Activated B cell treated with CpG ODN at 0.5 μM for 24 hours (primary cell): ENCODE measurements around the gene GFPT1. TPM values are rescaled to one million over a fixed set of nuclear protein-coding genes. Genes with fewer than 3 reads are reported as not detected.

Source experiments
- ATAC-seq: fragments of 200-7000 bp; cut with Tn5 transposase; one replicate; pipeline ENCODE4 v1.10.0; 2021; ENCODE audit warnings: low read depth, mild to moderate bottlenecking, moderate library complexity
- CTCF ChIA-PET: fragments of 350-600 bp; sonication (Branson Sonifier 250); formaldehyde crosslinking; loops from one replicate; lab custom pipeline; 2021; ENCODE audit warnings: antibody characterized with exemption; lab: Charles Lee
- POLR2A ChIA-PET: fragments of 350-600 bp; sonication (Branson Sonifier 250); formaldehyde crosslinking; loops from one replicate; lab custom pipeline; 2021; ENCODE audit warnings: antibody characterized with exemption; lab: Charles Lee
- DNase-seq: peaks from one replicate; pipeline ENCODE4 v3.0.0; 2022
- H3K27ac Mint-ChIP-seq: one replicate; pipeline ENCODE4 v1.8.0; 2020; ENCODE audit warnings: mixed read lengths
- H3K27me3 Mint-ChIP-seq: one replicate; pipeline ENCODE4 v1.8.0; 2021; ENCODE audit warnings: mixed read lengths
- H3K36me3 Mint-ChIP-seq: one replicate; pipeline ENCODE4 v1.8.0; 2021; ENCODE audit warnings: low read depth, mixed read lengths
- H3K4me1 Mint-ChIP-seq: one replicate; pipeline ENCODE4 v1.8.0; 2021; ENCODE audit warnings: mixed read lengths
- H3K4me3 Mint-ChIP-seq: one replicate; pipeline ENCODE4 v1.8.0; 2020; ENCODE audit warnings: mild to moderate bottlenecking, mixed read lengths
- H3K9me3 Mint-ChIP-seq: one replicate; pipeline ENCODE4 v1.8.0; 2020; ENCODE audit warnings: mixed read lengths
- intact Hi-C: fragments of 100-400 bp; cut with micrococcal nuclease; formaldehyde crosslinking; loops from one replicate; pipeline ENCODE4 v1.15.1; 2024
- total RNA-seq: library from RNA; stranded (reverse); gene quantifications from 2 replicates; pipeline ENCODE4 v1.2.3, GENCODE V29; 2022
- TF ChIP-seq, protein P1 (sequence below): fragments of 200-600 bp; IDR thresholded peaks from one replicate; pipeline ENCODE4 v1.8.0; 2022; ENCODE audit warnings: antibody characterized with exemption, mild to moderate bottlenecking

Gene GFPT1
- total RNA-seq, 1 donor from 2014 or later = 14.9 TPM

DNA sequence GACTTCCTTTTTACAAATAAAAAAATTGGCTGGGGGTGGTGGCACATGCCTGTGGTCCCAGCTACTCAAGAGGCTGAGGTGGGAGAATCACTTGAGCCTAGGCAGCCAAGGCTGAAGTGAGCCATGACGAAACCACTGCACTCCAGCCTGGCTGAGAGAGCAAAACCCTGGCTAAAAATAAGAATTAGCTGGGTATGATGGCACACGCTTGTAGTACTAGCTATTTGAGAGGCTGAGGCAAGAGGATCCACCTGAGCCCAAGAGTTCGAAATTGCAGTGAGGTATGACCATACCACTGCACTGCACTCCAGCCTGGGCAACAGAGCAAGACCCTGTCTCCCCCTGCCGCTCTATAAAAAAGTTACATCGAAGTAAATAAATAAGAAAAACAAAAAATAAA is 33.7 kb downstream of the GFPT1 start:
- DNase-seq (no peak), ATAC-seq (no peak)
- H3K9me3 Mint-ChIP-seq = no peaks in the 10 kb centered on the region
- no peak overlapping the region for H3K4me3 Mint-ChIP-seq
- H3K27ac Mint-ChIP-seq = no peak overlapping the region
- no peaks in the 10 kb centered on the region for H3K27me3 Mint-ChIP-seq
- POLR2A ChIA-PET = no interaction called here
- intact Hi-C loops = no loop called here
- CTCF ChIA-PET = no interaction called here
- TF ChIP-seq, protein P1, sequence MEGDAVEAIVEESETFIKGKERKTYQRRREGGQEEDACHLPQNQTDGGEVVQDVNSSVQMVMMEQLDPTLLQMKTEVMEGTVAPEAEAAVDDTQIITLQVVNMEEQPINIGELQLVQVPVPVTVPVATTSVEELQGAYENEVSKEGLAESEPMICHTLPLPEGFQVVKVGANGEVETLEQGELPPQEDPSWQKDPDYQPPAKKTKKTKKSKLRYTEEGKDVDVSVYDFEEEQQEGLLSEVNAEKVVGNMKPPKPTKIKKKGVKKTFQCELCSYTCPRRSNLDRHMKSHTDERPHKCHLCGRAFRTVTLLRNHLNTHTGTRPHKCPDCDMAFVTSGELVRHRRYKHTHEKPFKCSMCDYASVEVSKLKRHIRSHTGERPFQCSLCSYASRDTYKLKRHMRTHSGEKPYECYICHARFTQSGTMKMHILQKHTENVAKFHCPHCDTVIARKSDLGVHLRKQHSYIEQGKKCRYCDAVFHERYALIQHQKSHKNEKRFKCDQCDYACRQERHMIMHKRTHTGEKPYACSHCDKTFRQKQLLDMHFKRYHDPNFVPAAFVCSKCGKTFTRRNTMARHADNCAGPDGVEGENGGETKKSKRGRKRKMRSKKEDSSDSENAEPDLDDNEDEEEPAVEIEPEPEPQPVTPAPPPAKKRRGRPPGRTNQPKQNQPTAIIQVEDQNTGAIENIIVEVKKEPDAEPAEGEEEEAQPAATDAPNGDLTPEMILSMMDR = no peak
- H3K4me1 Mint-ChIP-seq = no peaks in the 10 kb centered on the region
- peaks cover 64% of the 10 kb centered on the region for H3K36me3 Mint-ChIP-seq

DNA sequence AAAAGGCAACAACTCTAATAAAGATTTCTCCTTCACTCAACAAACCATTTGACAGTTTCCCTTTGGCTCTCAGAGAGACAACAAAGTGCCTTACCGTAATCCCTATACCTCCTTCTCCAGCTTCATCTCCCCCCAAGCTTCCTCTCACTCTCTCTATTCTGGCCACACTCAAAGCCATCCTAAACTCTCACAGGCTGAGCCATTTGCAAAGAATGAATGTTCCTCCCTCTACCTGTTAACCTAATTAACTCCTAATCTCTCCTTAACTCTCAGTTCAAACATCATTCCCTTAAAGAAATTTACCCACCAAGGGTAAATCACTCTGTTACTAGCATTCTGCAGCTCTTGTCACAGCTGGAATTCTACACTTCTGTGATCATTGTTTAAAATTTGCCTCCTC is 38.2 kb downstream of the GFPT1 start:
- ChIA-PET POLR2A (no interaction called here), CTCF (no interaction called here)
- Mint-ChIP-seq H3K27ac (no peak overlapping the region), H3K27me3 (no peaks in the 10 kb centered on the region), H3K4me3 (no peak overlapping the region), H3K4me1 (no peaks in the 10 kb centered on the region), H3K36me3 (peaks cover 62% of the 10 kb centered on the region), H3K9me3 (no peaks in the 10 kb centered on the region)
- ATAC-seq (no peak), DNase-seq (no peak)
- intact Hi-C loops = no loop called here
- TF ChIP-seq, protein P1 = no peak

DNA sequence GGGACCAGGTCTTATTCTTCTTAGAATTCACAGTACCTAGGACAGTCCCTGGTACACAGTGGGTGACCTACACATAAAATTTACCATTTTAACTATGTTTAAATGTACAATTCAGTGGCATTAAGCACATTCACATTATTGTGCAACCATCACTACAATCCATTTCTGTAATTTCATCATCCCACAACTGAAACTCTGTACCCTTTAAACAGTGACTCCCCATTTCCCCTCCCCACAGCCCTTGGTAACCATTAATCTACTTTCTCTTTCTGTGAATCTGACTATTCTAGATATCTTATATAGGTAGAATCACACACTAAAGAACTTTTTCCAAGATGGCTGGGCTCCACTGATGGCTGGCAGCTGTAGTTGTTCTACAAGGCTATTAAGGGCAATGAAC is 41.6 kb downstream of the GFPT1 start:
- Mint-ChIP-seq H3K27me3 (no peaks in the 10 kb centered on the region), H3K4me3 (no peak overlapping the region), H3K27ac (no peak overlapping the region), H3K9me3 (no peaks in the 10 kb centered on the region), H3K4me1 (no peaks in the 10 kb centered on the region), H3K36me3 (peaks cover 79% of the 10 kb centered on the region)
- ChIA-PET POLR2A (no interaction called here), CTCF (no interaction called here)
- ATAC-seq (no peak), DNase-seq (no peak)
- intact Hi-C loops = no loop called here
- TF ChIP-seq, protein P1 = no peak

DNA sequence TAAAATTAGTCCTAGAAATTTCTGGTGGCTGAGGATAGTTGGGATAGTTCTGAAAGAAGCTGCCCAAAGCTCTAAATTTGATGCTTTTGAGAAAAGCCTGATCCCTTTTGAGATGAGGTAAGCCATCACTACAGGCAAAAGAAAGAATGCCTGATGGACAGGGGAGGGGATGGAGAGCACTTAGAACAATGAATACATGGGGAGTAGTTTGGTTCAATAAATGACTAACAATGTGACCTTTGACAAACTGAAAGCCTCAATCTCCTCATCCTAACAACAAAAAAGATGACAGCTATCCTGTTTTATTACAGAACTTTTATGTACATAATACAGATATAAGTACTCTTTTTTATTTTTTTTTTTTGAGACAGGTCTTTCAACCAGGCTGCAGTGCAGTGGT is 42.7 kb downstream of the GFPT1 start:
- no peak overlapping the region for H3K4me3 Mint-ChIP-seq
- no peaks in the 10 kb centered on the region for H3K27me3 Mint-ChIP-seq
- ChIA-PET POLR2A (interaction anchor here (0.6 kb wide), 1 partner anchor 886 kb away, joined by 3 read pairs; no protein-coding TSS in a partner anchor), CTCF (no interaction called here)
- H3K36me3 Mint-ChIP-seq = peaks cover 76% of the 10 kb centered on the region
- ATAC-seq (no peak), DNase-seq (no peak)
- TF ChIP-seq, protein P1 = no peak
- H3K4me1 Mint-ChIP-seq = no peaks in the 10 kb centered on the region
- intact Hi-C loops = no loop called here
- no peak overlapping the region for H3K27ac Mint-ChIP-seq
- H3K9me3 Mint-ChIP-seq = no peaks in the 10 kb centered on the region

DNA sequence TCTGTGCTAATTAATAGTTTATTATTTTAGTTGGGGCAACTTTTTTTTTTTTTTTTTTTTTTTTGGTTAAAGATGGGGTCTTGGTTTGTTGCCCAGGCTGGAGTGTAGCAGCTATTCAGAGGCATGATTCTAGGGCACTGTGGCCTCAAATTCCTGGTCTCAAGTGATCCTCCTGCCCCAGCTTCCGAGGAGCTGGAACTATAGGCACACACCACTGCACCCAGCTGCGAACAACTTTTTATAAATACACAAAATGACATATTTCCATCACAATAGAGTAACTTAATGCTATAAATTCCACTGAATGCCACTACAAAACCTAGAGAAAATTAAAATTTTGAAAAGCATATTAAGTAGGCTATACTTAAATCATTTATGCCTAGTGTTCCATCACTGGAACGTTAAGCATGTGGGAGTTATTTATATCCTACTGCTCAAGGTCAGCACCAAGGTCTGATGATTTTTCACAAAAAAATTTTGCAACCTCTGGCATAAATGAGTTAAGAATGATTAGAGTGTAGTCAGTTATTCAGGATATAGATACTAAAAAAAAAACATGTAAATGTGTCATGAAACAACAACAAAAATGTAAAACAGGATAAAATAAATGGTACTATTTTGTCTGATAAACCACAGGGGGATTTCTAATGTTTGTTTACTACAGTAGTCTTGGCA is 46.8 kb downstream of the GFPT1 start:
- DNase-seq = no peak
- TF ChIP-seq, protein P1 = no peak
- intact Hi-C loops = no loop called here
- ATAC-seq = no peak
- H3K27me3 Mint-ChIP-seq = no peaks in the 10 kb centered on the region
- no peaks in the 10 kb centered on the region for H3K4me1 Mint-ChIP-seq
- H3K27ac Mint-ChIP-seq = no peak overlapping the region
- ChIA-PET POLR2A (no interaction called here), CTCF (no interaction called here)
- no peak overlapping the region for H3K4me3 Mint-ChIP-seq
- H3K36me3 Mint-ChIP-seq = peaks cover 82% of the 10 kb centered on the region
- H3K9me3 Mint-ChIP-seq = no peaks in the 10 kb centered on the region
